Upper lobe of left lung (tissue), 4 donors: ENCODE measurements around the gene RPL7L1.

Source experiments
- EP300 ChIP-seq, 4 donors: sonication (generic); formaldehyde crosslinking; IDR thresholded peaks; one replicate each; pipeline ENCODE4 v1.5.1; 2017; ENCODE audit warnings: antibody characterized with exemption in 4 of 4, control low read depth in 2 of 4
- POLR2A ChIP-seq, 4 donors: fragments of 450-650 bp; IDR thresholded peaks; one replicate each; pipeline ENCODE4 v1.5.1; 2016 to 2017; ENCODE audit warnings: antibody characterized with exemption in 4 of 4, mild to moderate bottlenecking in 2 of 4
- POLR2AphosphoS5 ChIP-seq, 2 donors: sonication (generic); formaldehyde crosslinking; IDR thresholded peaks; one replicate each; pipeline ENCODE4 v1.5.1; 2017; ENCODE audit warnings: antibody characterized with exemption in 2 of 2
- TF ChIP-seq, protein P1 (sequence below), 6 experiments: fragments of 450-650 bp in 4 of 6; fragments of 200-600 bp in 2 of 6; sonication (generic) in 2 of 6; IDR thresholded peaks; one replicate each; pipeline ENCODE4 v1.5.1; 2016 to 2019; ENCODE audit warnings: antibody characterized with exemption in 6 of 6

DNA sequence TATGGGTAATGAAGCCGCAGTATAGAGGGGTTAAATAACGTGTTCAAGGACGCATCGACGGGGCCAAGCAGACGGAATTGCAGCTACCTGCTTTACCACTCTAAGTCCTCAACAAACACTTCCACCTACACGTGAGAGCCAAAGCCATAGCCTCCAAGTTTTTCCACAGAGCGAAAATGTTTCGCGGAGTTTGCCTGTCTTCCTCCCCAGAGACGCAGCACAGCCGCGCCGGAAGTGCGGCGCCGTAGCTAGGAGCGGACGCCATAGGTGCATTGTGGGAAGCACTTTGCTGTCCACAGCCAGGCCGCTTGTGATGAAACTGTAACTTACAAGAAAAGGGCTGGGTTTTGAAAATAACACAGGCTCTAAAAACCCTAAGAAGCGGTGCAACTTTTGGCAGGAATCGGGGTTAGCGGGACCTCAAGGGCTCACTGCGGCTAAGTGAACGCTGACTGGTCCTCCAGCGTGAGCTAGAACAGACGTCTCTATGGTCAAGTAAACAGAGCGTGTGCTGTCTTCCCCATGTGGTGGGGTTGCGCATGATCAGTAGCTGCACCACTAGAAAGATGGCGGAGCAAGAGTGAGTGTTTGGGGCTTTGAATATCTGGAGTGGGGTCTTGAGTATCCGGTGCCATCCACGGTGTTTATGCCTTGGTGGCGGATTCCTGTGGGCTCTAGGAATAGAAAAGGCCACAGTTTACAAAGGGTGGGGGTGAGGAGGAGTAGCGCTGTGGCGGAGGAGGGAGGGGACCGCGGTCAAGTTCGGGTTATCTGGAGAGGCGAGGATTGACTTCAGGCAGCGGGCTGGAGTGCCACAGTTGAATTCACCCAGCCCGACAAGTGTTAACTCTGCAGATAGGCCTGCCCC, at the start of gene RPL7L1:
- TF ChIP-seq POLR2A (IDR thresholded peaks at IDR 0.05) (peak in 3 of 4 donors; percentile 52 to 75 (median 54)), EP300 (IDR thresholded peaks at IDR 0.05) (no peak), POLR2AphosphoS5 (IDR thresholded peaks at IDR 0.05) (peak; percentile 58 to 80)
- TF ChIP-seq, protein P1, sequence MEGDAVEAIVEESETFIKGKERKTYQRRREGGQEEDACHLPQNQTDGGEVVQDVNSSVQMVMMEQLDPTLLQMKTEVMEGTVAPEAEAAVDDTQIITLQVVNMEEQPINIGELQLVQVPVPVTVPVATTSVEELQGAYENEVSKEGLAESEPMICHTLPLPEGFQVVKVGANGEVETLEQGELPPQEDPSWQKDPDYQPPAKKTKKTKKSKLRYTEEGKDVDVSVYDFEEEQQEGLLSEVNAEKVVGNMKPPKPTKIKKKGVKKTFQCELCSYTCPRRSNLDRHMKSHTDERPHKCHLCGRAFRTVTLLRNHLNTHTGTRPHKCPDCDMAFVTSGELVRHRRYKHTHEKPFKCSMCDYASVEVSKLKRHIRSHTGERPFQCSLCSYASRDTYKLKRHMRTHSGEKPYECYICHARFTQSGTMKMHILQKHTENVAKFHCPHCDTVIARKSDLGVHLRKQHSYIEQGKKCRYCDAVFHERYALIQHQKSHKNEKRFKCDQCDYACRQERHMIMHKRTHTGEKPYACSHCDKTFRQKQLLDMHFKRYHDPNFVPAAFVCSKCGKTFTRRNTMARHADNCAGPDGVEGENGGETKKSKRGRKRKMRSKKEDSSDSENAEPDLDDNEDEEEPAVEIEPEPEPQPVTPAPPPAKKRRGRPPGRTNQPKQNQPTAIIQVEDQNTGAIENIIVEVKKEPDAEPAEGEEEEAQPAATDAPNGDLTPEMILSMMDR (IDR thresholded peaks at IDR 0.05), result peak in 4 of 6 experiments; percentile 20 to 62 (median 28)
